SK-N-DZ (cell line): ENCODE measurements around the gene YPEL5.

Experiments used
- DNase-seq: peaks from one replicate; pipeline ENCODE4 v3.0.0-alpha.2; 2015; ENCODE audit warnings: low spot score

Gene YPEL5

DNA sequence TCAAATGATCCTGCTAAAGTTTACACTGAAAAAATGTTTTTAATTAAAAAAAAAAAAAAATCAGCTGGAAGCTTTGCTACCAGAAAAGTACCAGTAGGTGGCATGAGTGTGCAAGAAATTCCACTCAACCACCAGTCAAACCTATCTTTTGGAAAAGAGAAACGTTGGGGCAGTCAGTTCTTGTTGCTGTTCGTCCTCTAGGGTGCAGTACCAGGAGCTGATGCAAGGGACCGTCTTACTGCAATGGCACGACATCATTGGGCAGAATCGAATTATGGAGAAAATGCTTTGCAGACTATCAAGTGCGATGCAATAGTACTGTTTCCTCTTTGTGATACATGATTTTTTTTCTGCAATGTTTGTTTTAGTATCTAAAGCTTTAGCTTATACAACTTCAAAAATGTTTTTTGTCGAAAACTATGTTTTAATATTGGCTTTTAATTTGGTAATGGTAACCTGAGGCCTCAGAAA, 18.3 kb downstream of the YPEL5 start:
- peak; percentile 92 for DNase-seq

DNA sequence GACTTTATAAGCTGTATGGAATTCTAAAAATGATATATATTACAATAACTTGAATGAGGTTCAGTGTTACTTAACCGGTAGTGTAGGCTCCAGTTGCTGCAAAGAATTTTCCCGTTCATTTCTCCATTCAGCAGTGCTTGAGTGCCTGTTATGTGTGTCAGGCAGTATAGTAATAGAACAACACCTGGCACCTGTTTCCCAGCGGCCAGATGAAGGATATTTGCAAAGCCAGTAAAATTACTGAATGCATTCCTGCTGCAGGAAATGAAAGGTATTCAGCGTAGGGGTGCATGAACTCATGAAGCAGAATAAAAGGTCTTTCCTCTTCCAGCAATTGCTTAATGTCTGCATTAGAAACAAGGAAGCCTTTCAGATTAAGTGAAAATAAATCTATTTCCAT, 18.8 kb downstream of the YPEL5 start:
- no peak for DNase-seq

GRCh38 chr2:30172627-30173026, 25.8 kb downstream of the YPEL5 start:
- no peak for DNase-seq

- no peak for DNase-seq
These were observed 30.6 kb downstream of the YPEL5 start for GRCh38 chr2:30177440-30177839.

- DNase-seq, result no peak
These were observed 31.1 kb downstream of the YPEL5 start for GRCh38 chr2:30177956-30178355.

DNA sequence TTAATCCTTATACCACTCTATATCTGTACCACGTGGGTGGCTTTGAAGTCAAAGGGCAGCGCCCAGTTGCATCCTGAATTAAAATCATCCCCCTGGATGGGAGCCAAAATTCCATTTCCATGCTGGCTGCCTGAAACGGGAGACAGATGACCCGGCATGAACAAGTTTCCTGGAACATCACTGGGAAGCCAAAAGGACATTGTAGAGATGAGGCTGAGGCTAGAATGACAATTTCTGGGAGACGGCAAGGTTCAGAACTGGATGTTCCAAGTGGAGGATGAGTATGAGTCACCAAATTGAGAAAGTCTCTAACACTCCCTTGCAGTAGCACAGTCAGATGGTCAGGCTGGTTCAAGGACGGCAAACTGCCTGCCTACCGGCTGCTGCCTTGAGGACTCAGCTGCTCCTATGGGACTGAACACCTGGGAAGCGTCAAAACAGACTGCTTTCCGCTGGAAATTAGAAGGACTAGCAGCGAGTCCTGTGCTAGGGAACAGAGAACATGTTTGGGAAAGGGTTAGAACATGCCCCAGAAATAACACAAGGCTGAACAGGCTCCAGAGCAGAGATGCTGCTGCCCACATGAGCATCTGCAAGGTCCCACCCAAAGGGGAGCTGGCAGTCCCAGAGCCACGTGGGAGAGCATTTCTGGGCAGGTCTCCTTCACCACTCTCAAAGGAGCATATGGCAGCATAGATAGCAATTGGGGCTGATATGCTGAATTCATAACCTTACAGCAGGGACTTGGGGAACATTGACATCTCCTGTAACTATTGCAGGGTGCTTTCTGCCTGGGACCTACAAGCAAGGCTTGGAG, 32.0 kb downstream of the YPEL5 start:
- no peak for DNase-seq

DNA sequence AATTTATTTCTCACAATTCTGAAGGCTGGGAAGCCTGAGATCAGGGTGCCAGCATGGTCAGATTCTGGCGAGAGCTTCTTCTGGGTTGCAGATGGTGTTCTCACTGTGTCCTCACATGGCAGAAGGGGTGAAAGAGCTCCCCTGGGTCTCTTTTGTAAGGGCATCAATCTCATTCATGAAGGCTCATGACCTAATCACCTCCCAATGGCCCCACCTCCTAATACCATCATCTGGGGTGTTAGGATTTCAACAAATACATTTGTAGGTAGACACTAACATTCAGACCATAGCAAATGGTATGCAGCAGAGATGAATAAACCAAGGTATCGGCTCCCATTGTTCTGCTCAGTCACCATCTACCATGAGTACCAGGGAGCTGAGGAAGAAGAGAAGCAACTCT, 32.7 kb downstream of the YPEL5 start:
- DNase-seq, result no peak

- DNase-seq, result no peak
These were observed 33.4 kb downstream of the YPEL5 start for GRCh38 chr2:30180226-30180625.

GRCh38 chr2:30181176-30181575, 34.4 kb downstream of the YPEL5 start:
- DNase-seq, result no peak

DNA sequence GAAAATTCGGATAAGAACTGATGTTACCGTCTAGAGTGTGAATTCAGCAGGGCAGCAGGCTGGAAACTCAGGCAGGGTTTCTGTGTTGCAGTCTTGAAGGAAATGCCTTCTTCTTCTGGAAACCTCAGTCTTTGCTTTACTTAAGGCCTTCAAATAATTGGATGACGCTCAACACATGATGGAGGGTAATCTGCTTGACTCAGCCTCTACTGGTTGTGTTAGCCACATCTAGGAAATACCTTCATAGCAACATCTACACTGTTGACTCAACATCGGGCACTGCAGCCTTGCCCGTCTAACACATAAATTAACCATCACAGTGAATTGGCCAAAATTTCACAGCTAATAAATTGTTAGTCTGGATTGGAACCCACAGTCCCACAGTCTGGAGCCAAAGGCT, 37.2 kb downstream of the YPEL5 start:
- no peak for DNase-seq

GRCh38 chr2:30185178-30185577, 38.4 kb downstream of the YPEL5 start:
- DNase-seq, result no peak

- no peak for DNase-seq
These were observed 41.5 kb downstream of the YPEL5 start for GRCh38 chr2:30188292-30188691.

GRCh38 chr2:30190637-30191036, 43.8 kb downstream of the YPEL5 start:
- DNase-seq, result no peak

GRCh38 chr2:30191107-30191506, 44.3 kb downstream of the YPEL5 start:
- DNase-seq, result no peak

GRCh38 chr2:30191819-30192271, 45.0 kb downstream of the YPEL5 start:
- DNase-seq, result no peak

DNA sequence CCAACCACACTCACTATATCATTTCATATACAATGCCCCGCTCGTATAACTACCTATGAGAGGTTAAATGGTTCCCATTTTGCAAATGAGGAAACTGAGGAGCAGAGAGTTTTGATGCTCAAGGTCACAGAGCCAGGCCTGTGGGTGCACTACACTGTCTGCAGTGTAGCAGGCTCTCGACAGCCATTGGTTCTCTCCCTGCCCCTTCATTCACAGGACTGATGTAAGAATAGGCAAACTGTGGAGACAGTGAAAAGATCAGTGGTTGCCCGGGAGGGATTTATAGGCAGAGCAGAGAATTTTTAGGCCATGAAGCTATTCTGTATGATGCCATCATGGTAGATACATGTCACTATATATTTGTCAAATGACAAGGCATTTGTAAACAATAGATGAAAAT, 45.5 kb downstream of the YPEL5 start:
- no peak for DNase-seq

- DNase-seq, result no peak
These were observed 46.4 kb downstream of the YPEL5 start for GRCh38 chr2:30193104-30193681.

GRCh38 chr2:30194421-30194820, 47.6 kb downstream of the YPEL5 start:
- no peak for DNase-seq

DNA sequence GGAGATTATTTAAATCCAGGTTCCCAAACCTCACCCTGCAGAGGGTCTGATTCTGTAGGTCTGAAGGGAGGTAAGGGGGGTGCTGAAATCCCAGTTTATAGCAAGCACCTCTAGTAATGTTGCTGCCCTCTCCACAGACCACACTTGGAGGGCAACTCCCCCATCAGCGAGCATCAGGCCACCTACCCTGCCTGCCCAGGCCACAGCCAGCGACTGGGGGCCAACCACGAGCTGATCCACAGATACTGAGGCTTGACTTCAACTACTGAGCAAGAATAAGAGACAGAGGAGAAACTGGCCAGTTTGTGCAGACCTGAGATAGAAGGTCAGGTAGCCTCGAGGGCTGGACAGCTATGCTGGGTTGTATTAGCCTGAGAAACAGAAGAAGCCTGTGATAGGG, 48.2 kb downstream of the YPEL5 start:
- DNase-seq, result no peak

DNA sequence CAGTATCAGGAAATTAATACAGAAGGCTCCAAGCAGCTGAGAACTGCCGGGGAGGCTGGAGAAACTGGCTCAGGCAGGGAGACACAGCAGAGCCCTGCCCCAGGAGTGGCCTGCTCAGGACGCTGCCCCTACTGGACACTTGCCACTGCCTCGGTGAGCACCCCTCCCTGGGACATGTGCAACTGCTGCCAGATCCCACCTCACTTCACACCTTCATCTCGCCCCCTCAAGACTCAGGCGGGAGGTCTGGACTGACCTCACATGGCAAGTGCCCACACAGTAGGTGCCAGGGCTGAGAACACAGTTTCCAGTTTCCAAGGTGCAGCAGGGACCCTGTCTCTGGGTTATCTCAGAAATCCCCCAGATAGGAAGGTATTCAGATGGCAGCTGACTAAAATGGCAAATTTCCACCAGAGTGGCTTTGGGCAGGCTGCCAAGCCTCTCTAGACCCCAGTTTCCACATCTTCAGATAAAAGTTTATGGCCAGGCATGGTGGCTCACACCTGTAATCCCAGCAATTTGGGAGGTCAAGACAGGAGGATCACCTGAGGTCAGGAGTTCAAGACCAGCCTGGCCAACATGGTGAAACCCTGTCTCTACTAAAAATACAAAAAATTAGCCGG, 50.9 kb downstream of the YPEL5 start:
- no peak for DNase-seq

GRCh38 chr2:30201990-30202389, 55.2 kb downstream of the YPEL5 start:
- DNase-seq, result no peak

DNA sequence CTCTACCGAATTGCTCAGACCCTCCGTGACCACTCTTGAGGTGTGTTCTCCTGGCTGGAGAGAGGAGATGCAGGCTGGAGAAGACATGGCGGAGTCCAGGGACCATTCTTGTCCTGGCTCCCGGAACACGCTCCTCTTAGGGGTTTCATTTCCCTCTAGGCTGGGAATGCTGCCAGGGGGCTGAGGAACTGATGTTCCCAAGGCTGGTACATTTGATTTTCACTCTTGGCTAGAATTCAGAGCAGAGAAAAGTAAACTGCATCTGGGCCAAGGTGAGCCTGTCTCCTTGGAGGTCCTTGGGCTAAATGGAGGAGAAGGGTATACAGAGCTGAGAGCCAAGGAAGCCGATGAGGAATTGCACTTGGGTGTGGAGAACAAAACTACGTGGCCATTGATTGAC, 56.3 kb downstream of the YPEL5 start:
- DNase-seq, result no peak

GRCh38 chr2:30204281-30204680, 57.5 kb downstream of the YPEL5 start:
- DNase-seq, result no peak
